ENCODE measurements around the gene UBE2S. TPM values are rescaled to one million over a fixed set of nuclear protein-coding genes. Genes with fewer than 3 reads are reported as not detected.

The UBE2S gene
- polyA plus RNA-seq, 3 donors: 16.1 to 40.9 (median 21.9) TPM

GRCh38 chr19:55447421-55448174, 40.0 kb upstream of the UBE2S start:
- no peak overlapping the region for H3K27ac ChIP-seq (ENCODE audit: low read depth in 1 of 2, low read length in 2 of 2)
- H3K36me3 Mint-ChIP-seq: peaks cover 2 to 3% of the 10 kb centered on the region in 2 donors
- H2AFZ ChIP-seq (ENCODE audit: insufficient read depth, low read depth, low read length, poor library complexity, severe bottlenecking): no peak overlapping the region
- H4K20me1 ChIP-seq (ENCODE audit: insufficient read depth, low read length): no peaks in the 10 kb centered on the region
- no peak overlapping the region for H3K4me3 Mint-ChIP-seq
- H3K9ac ChIP-seq (ENCODE audit: insufficient read depth, low read length, poor library complexity, severe bottlenecking): no peak overlapping the region
- H3K4me3 ChIP-seq (replicated peaks in 1 of 3; ENCODE audit: low read depth in 2 of 3, low read length in 3 of 3): no peak overlapping the region
- peaks cover 23 to 72% of the 10 kb centered on the region in 2 donors for H3K27me3 ChIP-seq (ENCODE audit: control insufficient read depth in 2 of 2, insufficient read depth in 2 of 2, low read length in 2 of 2)
- H3K9me3 Mint-ChIP-seq: peaks cover 0 to 20% (median 8%) of the 10 kb centered on the region in 7 donors
- no peak overlapping the region for H3K27ac Mint-ChIP-seq
- peaks cover 5 to 7% of the 10 kb centered on the region in 2 donors for H3K4me1 ChIP-seq (ENCODE audit: control insufficient read depth in 1 of 2, insufficient read depth in 2 of 2, low read length in 2 of 2)
- H3K9me3 ChIP-seq (replicated peaks in 1 of 2; ENCODE audit: control insufficient read depth in 1 of 2, insufficient read depth in 1 of 2, low read length in 2 of 2): peaks cover 0 to 20% of the 10 kb centered on the region in 2 donors
- H3K79me2 ChIP-seq (ENCODE audit: insufficient read depth, low read length): no peaks in the 10 kb centered on the region
- peaks cover 8% of the 10 kb centered on the region for H3K4me1 Mint-ChIP-seq
- DNase-seq: no peak
- 49% methylated on average over 9 of the region's 16 CpGs for WGBS (ENCODE audit: insufficient coverage)
- H3K4me2 ChIP-seq (replicated peaks; ENCODE audit: extremely low read depth, low read length, poor library complexity, severe bottlenecking): no peak overlapping the region
- H3K36me3 ChIP-seq (replicated peaks in 1 of 2; ENCODE audit: control insufficient read depth in 1 of 2, insufficient read depth in 2 of 2, low read length in 2 of 2): no peaks in the 10 kb centered on the region
- peaks cover 23 to 58% (median 49%) of the 10 kb centered on the region in 3 donors for H3K27me3 Mint-ChIP-seq (ENCODE audit: low read depth in 3 of 3)
- TF ChIP-seq CTCF (IDR thresholded peaks at IDR 0.05): no peak
- intact Hi-C loops (cut with micrococcal nuclease): no loop called here

GRCh38 chr19:55446060-55446459, 38.5 kb upstream of the UBE2S start:
- H3K4me1 ChIP-seq (ENCODE audit: control insufficient read depth in 1 of 2, insufficient read depth in 2 of 2, low read length in 2 of 2): peaks cover 10 to 12% of the 10 kb centered on the region in 2 donors
- H3K36me3 ChIP-seq (replicated peaks in 1 of 2; ENCODE audit: control insufficient read depth in 1 of 2, insufficient read depth in 2 of 2, low read length in 2 of 2): no peaks in the 10 kb centered on the region
- no peaks in the 10 kb centered on the region for H3K79me2 ChIP-seq (ENCODE audit: insufficient read depth, low read length)
- intact Hi-C loops (cut with micrococcal nuclease): no loop called here
- H3K27ac ChIP-seq (ENCODE audit: low read depth in 1 of 2, low read length in 2 of 2): no peak overlapping the region
- peaks cover 11% of the 10 kb centered on the region for H3K4me1 Mint-ChIP-seq
- no peak overlapping the region for H3K27ac Mint-ChIP-seq
- peaks cover 5% of the 10 kb centered on the region in 2 donors for H3K36me3 Mint-ChIP-seq
- no peak overlapping the region for H2AFZ ChIP-seq (ENCODE audit: insufficient read depth, low read depth, low read length, poor library complexity, severe bottlenecking)
- TF ChIP-seq CTCF (IDR thresholded peaks at IDR 0.05): no peak
- 44% methylated on average over 4 of the region's 8 CpGs for WGBS (ENCODE audit: insufficient coverage)
- no peak overlapping the region for H3K9ac ChIP-seq (ENCODE audit: insufficient read depth, low read length, poor library complexity, severe bottlenecking)
- no peaks in the 10 kb centered on the region for H4K20me1 ChIP-seq (ENCODE audit: insufficient read depth, low read length)
- peaks cover 0 to 22% (median 9%) of the 10 kb centered on the region in 7 donors for H3K9me3 Mint-ChIP-seq
- H3K4me3 ChIP-seq (replicated peaks in 1 of 3; ENCODE audit: low read depth in 2 of 3, low read length in 3 of 3): no peak overlapping the region
- H3K27me3 Mint-ChIP-seq (ENCODE audit: low read depth in 3 of 3): peaks cover 22 to 58% (median 52%) of the 10 kb centered on the region in 3 donors
- DNase-seq: no peak
- peak overlapping the region in 1 of 2 donors; percentile 69 for H3K4me3 Mint-ChIP-seq
- no peak overlapping the region for H3K4me2 ChIP-seq (replicated peaks; ENCODE audit: extremely low read depth, low read length, poor library complexity, severe bottlenecking)
- peaks cover 0 to 15% of the 10 kb centered on the region in 2 donors for H3K9me3 ChIP-seq (replicated peaks in 1 of 2; ENCODE audit: control insufficient read depth in 1 of 2, insufficient read depth in 1 of 2, low read length in 2 of 2)
- peaks cover 23 to 70% of the 10 kb centered on the region in 2 donors for H3K27me3 ChIP-seq (ENCODE audit: control insufficient read depth in 2 of 2, insufficient read depth in 2 of 2, low read length in 2 of 2)

Data from CD14-positive monocyte (primary cell).